WTC11 (cell line): ENCODE measurements around the gene RPS6KA5.

Source experiments
- FOXJ3 ChIP-seq: sonication (generic); formaldehyde crosslinking; IDR thresholded peaks from 2 replicates; pipeline ENCODE4 v1.9.0; 2021; ENCODE audit warnings: missing genetic modification reagents, mild to moderate bottlenecking, borderline replicate concordance
- IRF2 ChIP-seq: sonication (generic); formaldehyde crosslinking; IDR thresholded peaks from 2 replicates; pipeline ENCODE4 v1.8.0; 2022; ENCODE audit warnings: low read depth, missing genetic modification reagents, borderline replicate concordance
- MYBL2 ChIP-seq: sonication (generic); formaldehyde crosslinking; IDR thresholded peaks from 2 replicates; pipeline ENCODE4 v1.8.1; 2023; ENCODE audit warnings: mild to moderate bottlenecking, moderate library complexity, missing genetic modification reagents
- RELA ChIP-seq: sonication (generic); formaldehyde crosslinking; IDR thresholded peaks from 2 replicates; pipeline ENCODE4 v1.8.1; 2022; ENCODE audit warnings: missing genetic modification reagents, mild to moderate bottlenecking, borderline replicate concordance
- TCF7 ChIP-seq: sonication (generic); formaldehyde crosslinking; IDR thresholded peaks from 2 replicates; pipeline ENCODE4 v1.8.0; 2022; ENCODE audit warnings: mild to moderate bottlenecking, low read depth, missing genetic modification reagents, moderate library complexity
- TP53 ChIP-seq: sonication (generic); formaldehyde crosslinking; IDR thresholded peaks from 2 replicates; pipeline ENCODE4 v1.8.1; 2023; ENCODE audit warnings: mild to moderate bottlenecking, missing genetic modification reagents
- TF ChIP-seq, protein P1 (sequence below): fragments of 200-600 bp; IDR thresholded peaks from 2 replicates; pipeline ENCODE4 v1.8.0; 2022; ENCODE audit warnings: antibody characterized with exemption
- TF ChIP-seq, protein P2 (sequence below): sonication (generic); formaldehyde crosslinking; IDR thresholded peaks from 2 replicates; pipeline ENCODE4 v1.8.1; 2023; ENCODE audit warnings: mild to moderate bottlenecking, moderate library complexity, missing genetic modification reagents
- TF ChIP-seq, protein P3 (sequence below): sonication (generic); formaldehyde crosslinking; IDR thresholded peaks from 2 replicates; pipeline ENCODE4 v1.8.0; 2022; ENCODE audit warnings: mild to moderate bottlenecking, missing genetic modification reagents
- TF ChIP-seq, protein P4 (sequence below): sonication (generic); formaldehyde crosslinking; IDR thresholded peaks from 2 replicates; pipeline ENCODE4 v1.8.1; 2023; ENCODE audit warnings: mild to moderate bottlenecking, missing genetic modification reagents, moderate library complexity
- TF ChIP-seq, protein P5 (sequence below): sonication (generic); formaldehyde crosslinking; conservative IDR thresholded peaks from 2 replicates; pipeline ENCODE4 v1.8.1; 2023; ENCODE audit warnings: mild to moderate bottlenecking, low read depth, missing genetic modification reagents, moderate library complexity
- TF ChIP-seq, protein P6 (sequence below): sonication (generic); formaldehyde crosslinking; conservative IDR thresholded peaks from 2 replicates; pipeline ENCODE4 v1.8.1; 2022; ENCODE audit warnings: mild to moderate bottlenecking, missing genetic modification reagents

DNA sequence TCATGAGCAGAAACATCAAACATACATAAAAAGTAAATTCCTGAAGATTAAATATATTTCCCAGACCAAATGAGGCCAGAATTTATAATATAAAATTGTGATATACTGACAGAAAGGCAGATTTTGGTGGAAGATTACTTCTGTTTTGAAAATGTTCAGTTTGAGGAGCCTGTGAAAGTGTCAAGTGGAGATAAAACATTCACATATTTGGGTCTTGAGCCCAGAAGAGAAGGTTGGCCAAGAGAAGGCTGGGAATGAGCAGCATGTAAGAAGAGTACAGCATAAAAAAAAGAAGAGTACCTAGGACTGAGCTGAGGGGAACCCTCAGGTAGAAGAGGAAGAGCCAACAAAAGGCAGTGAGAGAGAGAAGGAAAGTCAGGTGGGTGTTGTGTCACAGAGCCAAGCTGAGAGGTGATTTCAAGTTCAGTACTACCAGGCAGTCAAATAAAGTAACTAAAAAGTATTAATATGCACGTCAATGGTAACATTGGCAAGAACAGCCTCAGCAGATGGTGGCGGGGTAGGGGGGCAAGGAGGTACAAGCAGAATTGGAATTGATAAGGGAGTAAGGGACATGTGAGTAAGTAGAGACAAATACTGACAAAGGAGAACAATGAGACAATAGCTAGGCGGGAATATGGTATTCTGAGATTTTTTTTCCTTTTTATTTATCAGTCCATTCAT, 123.5 kb downstream of the RPS6KA5 start:
- TF ChIP-seq RELA (CRISPR knock-in tag): no peak
- TF ChIP-seq, protein P1, sequence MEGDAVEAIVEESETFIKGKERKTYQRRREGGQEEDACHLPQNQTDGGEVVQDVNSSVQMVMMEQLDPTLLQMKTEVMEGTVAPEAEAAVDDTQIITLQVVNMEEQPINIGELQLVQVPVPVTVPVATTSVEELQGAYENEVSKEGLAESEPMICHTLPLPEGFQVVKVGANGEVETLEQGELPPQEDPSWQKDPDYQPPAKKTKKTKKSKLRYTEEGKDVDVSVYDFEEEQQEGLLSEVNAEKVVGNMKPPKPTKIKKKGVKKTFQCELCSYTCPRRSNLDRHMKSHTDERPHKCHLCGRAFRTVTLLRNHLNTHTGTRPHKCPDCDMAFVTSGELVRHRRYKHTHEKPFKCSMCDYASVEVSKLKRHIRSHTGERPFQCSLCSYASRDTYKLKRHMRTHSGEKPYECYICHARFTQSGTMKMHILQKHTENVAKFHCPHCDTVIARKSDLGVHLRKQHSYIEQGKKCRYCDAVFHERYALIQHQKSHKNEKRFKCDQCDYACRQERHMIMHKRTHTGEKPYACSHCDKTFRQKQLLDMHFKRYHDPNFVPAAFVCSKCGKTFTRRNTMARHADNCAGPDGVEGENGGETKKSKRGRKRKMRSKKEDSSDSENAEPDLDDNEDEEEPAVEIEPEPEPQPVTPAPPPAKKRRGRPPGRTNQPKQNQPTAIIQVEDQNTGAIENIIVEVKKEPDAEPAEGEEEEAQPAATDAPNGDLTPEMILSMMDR: no peak
- TF ChIP-seq, protein P2, sequence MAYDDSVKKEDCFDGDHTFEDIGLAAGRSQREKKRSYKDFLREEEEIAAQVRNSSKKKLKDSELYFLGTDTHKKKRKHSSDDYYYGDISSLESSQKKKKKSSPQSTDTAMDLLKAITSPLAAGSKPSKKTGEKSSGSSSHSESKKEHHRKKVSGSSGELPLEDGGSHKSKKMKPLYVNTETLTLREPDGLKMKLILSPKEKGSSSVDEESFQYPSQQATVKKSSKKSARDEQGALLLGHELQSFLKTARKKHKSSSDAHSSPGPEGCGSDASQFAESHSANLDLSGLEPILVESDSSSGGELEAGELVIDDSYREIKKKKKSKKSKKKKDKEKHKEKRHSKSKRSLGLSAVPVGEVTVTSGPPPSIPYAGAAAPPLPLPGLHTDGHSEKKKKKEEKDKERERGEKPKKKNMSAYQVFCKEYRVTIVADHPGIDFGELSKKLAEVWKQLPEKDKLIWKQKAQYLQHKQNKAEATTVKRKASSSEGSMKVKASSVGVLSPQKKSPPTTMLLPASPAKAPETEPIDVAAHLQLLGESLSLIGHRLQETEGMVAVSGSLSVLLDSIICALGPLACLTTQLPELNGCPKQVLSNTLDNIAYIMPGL (CRISPR knock-in tag): no peak
- TF ChIP-seq, protein P3, sequence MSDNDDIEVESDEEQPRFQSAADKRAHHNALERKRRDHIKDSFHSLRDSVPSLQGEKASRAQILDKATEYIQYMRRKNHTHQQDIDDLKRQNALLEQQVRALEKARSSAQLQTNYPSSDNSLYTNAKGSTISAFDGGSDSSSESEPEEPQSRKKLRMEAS (CRISPR knock-in tag): no peak
- TF ChIP-seq, protein P4, sequence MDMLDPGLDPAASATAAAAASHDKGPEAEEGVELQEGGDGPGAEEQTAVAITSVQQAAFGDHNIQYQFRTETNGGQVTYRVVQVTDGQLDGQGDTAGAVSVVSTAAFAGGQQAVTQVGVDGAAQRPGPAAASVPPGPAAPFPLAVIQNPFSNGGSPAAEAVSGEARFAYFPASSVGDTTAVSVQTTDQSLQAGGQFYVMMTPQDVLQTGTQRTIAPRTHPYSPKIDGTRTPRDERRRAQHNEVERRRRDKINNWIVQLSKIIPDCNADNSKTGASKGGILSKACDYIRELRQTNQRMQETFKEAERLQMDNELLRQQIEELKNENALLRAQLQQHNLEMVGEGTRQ (CRISPR knock-in tag): no peak
- TF ChIP-seq TCF7: no peak
- TF ChIP-seq IRF2 (CRISPR knock-in tag): no peak
- TF ChIP-seq, protein P5, sequence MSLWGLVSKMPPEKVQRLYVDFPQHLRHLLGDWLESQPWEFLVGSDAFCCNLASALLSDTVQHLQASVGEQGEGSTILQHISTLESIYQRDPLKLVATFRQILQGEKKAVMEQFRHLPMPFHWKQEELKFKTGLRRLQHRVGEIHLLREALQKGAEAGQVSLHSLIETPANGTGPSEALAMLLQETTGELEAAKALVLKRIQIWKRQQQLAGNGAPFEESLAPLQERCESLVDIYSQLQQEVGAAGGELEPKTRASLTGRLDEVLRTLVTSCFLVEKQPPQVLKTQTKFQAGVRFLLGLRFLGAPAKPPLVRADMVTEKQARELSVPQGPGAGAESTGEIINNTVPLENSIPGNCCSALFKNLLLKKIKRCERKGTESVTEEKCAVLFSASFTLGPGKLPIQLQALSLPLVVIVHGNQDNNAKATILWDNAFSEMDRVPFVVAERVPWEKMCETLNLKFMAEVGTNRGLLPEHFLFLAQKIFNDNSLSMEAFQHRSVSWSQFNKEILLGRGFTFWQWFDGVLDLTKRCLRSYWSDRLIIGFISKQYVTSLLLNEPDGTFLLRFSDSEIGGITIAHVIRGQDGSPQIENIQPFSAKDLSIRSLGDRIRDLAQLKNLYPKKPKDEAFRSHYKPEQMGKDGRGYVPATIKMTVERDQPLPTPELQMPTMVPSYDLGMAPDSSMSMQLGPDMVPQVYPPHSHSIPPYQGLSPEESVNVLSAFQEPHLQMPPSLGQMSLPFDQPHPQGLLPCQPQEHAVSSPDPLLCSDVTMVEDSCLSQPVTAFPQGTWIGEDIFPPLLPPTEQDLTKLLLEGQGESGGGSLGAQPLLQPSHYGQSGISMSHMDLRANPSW (CRISPR knock-in tag): no peak
- no peak for TF ChIP-seq TP53
- no peak for TF ChIP-seq MYBL2
- TF ChIP-seq FOXJ3: no peak
- TF ChIP-seq, protein P6, sequence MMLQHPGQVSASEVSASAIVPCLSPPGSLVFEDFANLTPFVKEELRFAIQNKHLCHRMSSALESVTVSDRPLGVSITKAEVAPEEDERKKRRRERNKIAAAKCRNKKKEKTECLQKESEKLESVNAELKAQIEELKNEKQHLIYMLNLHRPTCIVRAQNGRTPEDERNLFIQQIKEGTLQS: no peak
